GM19240 (cell line): ENCODE results near the gene RBX1.
"Not testable (repeated sequence)": the region's sequence is repeated elsewhere in the genome, so short reads cannot be mapped to it uniquely, and the experiment has no call there.

Experiments used
- DNase-seq: peaks from one replicate; pipeline ENCODE4 v3.0.0; 2011; ENCODE audit warnings: low spot score; ENCODE audit not compliant: insufficient read length

The RBX1 gene

GRCh38 chr22:40972587-40972986 lies 21.4 kb downstream of the RBX1 start:
- DNase-seq = no peak

GRCh38 chr22:40973144-40973543 lies 22.0 kb downstream of the RBX1 start:
- DNase-seq = no peak

- no peak for DNase-seq
Measured at GRCh38 chr22:40975366-40975765, 24.2 kb downstream of the RBX1 start.

GRCh38 chr22:40976866-40977700 lies 25.9 kb downstream of the RBX1 start:
- no peak for DNase-seq

- DNase-seq = no peak
Measured at GRCh38 chr22:40979198-40979597, 28.0 kb downstream of the RBX1 start.

- DNase-seq = no peak
Measured at GRCh38 chr22:40979871-40980270, 28.7 kb downstream of the RBX1 start.

GRCh38 chr22:40982482-40983385 lies 31.6 kb downstream of the RBX1 start:
- no peak for DNase-seq

GRCh38 chr22:40991298-40991697 lies 40.1 kb downstream of the RBX1 start:
- DNase-seq = no peak

GRCh38 chr22:40995821-40996220 lies 44.6 kb downstream of the RBX1 start:
- no peak for DNase-seq

- no peak for DNase-seq
Measured at GRCh38 chr22:40997520-40997919, 46.3 kb downstream of the RBX1 start.

- no peak for DNase-seq
Measured at GRCh38 chr22:41000040-41000565, 48.9 kb downstream of the RBX1 start.

GRCh38 chr22:41000941-41001721 lies 50.0 kb downstream of the RBX1 start:
- no peak for DNase-seq

GRCh38 chr22:41001722-41002122 lies 50.5 kb downstream of the RBX1 start:
- DNase-seq = no peak

GRCh38 chr22:41002386-41002785 lies 51.2 kb downstream of the RBX1 start:
- not testable (repeated sequence) for DNase-seq

GRCh38 chr22:41003066-41003465 lies 51.9 kb downstream of the RBX1 start:
- DNase-seq = no peak

GRCh38 chr22:41003976-41004375 lies 52.8 kb downstream of the RBX1 start:
- no peak for DNase-seq

- no peak for DNase-seq
Measured at GRCh38 chr22:41009222-41009948, 58.2 kb downstream of the RBX1 start.

- DNase-seq = no peak
Measured at GRCh38 chr22:41015003-41015402, 63.8 kb downstream of the RBX1 start.

GRCh38 chr22:41021061-41021612 lies 70.0 kb downstream of the RBX1 start:
- DNase-seq = no peak
